PFSK-1 (cell line): Measurements from ENCODE around the gene TRAM2.

Experiments used
- FOXP2 ChIP-seq: optimal IDR thresholded peaks from 2 replicates; pipeline ENCODE3; 2011; ENCODE audit warnings: borderline replicate concordance, control low read depth, inconsistent platforms; ENCODE audit not compliant: insufficient read depth; ENCODE audit errors: extremely low read length, extremely low read depth
- POLR2AphosphoS5 ChIP-seq: IDR thresholded peaks from 2 replicates; pipeline ENCODE4 v1.6.1; 2012; ENCODE audit warnings: low read depth, mild to moderate bottlenecking, control low read depth, low read length, moderate library complexity
- REST ChIP-seq, 2 experiments: IDR thresholded peaks; 2 replicates each; pipeline versions ENCODE4 v1.6.1 to v1.8.0; 2011 to 2012; ENCODE audit warnings: low read depth in 2 of 2, low read length in 2 of 2, control low read depth in 1 of 2, inconsistent platforms in 1 of 2, mild to moderate bottlenecking in 1 of 2, moderate library complexity in 1 of 2; ENCODE audit not compliant: insufficient read depth in 1 of 2
- SIN3A ChIP-seq: IDR thresholded peaks from 2 replicates; pipeline ENCODE4 v1.6.1; 2012; ENCODE audit warnings: mild to moderate bottlenecking, low read length, moderate library complexity, borderline replicate concordance; ENCODE audit not compliant: insufficient read depth
- TAF1 ChIP-seq: IDR thresholded peaks from 2 replicates; pipeline ENCODE4 v1.6.1; 2012; ENCODE audit warnings: low read length, control low read depth, borderline replicate concordance; ENCODE audit not compliant: insufficient read depth

GRCh38 chr6:52550014-52550575 lies 26.8 kb downstream of the TRAM2 start:
- TF ChIP-seq POLR2AphosphoS5 = no peak
- TF ChIP-seq REST (IDR thresholded peaks at IDR 0.05; ENCODE audit: insufficient read depth in 1 of 2, low read depth in 2 of 2, low read length in 2 of 2) = peak in 1 of 2 experiments; percentile 38; a peak in 1 of 4 replicates
- TF ChIP-seq TAF1 = no peak
- TF ChIP-seq SIN3A = no peak
- no peak for TF ChIP-seq FOXP2
